SK-MEL-5 (cell line): ENCODE results near the gene MYEOV. TPM values are rescaled to one million over a fixed set of nuclear protein-coding genes. Genes with fewer than 3 reads are reported as not detected.

Experiments used
- DNase-seq: peaks from one replicate; pipeline ENCODE4 v3.0.0-alpha.2; 2016; ENCODE audit warnings: low read depth, low spot score
- in situ Hi-C: cut with HindIII; loops from 2 replicates; pipeline ENCODE4 v1.10.0; 2016; ENCODE audit warnings: low sequenced_read_pairs, high pct_unique_total_duplicates, low pct_unique_long_range_greater_than_20kb
- total RNA-seq: library from RNA; depleted of rRNA; stranded (reverse); fragments of >200 nt; shearing (Covaris generic); gene quantifications from 2 replicates; pipeline ENCODE4 v1.2.3, GENCODE V29; 2014

MYEOV gene
- total RNA-seq, 1 experiment from 2014 or later = not detected

DNA sequence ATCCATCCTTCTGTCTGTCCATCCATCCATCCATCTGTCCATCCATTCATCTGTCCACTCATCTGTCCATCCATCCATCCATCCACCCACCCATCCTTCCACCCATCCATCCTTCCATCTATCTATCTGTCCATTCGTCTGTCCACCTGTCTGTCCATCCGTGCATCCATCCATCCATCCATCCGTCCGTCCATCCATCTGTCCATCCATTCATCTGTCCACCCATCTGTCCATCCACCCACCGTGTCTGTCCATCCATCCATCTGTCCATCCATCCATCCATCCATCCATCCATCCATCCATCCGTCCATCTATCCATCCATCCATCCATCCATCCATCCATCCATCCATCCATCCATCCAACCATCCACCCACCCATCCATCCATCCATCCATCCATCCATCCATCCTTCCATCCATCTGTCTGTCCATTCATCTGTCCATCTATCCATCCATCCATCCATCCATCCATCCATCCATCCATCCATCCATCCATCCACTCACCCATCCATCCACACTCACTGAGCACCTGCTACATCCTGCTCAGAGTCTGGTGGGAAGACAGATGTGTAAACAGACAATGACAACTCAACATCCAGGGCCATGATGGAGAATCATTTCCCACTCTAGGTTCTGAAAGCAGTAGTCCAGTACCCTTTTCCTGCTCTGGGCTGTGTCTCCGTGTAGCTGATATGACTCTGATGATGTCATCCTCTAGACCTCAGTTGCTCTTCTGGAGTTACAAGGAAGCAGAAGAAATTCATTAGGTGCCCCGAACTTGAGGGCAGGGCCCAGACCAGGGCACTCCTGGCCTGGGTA is 30.8 kb upstream of the MYEOV start:
- in situ Hi-C loops = no loop called here
- no peak for DNase-seq

- in situ Hi-C loops = no loop called here
- no peak for DNase-seq
These were observed 30.3 kb upstream of the MYEOV start for GRCh38 chr11:69263736-69264052.

- no peak for DNase-seq
- in situ Hi-C loops = no loop called here
These were observed 29.5 kb upstream of the MYEOV start for GRCh38 chr11:69264486-69264885.

- in situ Hi-C loops = no loop called here
- DNase-seq = no peak
These were observed 28.7 kb upstream of the MYEOV start for GRCh38 chr11:69265210-69265609.

- DNase-seq = no peak
- in situ Hi-C loops = no loop called here
These were observed 27.9 kb upstream of the MYEOV start for GRCh38 chr11:69265911-69266510.

DNA sequence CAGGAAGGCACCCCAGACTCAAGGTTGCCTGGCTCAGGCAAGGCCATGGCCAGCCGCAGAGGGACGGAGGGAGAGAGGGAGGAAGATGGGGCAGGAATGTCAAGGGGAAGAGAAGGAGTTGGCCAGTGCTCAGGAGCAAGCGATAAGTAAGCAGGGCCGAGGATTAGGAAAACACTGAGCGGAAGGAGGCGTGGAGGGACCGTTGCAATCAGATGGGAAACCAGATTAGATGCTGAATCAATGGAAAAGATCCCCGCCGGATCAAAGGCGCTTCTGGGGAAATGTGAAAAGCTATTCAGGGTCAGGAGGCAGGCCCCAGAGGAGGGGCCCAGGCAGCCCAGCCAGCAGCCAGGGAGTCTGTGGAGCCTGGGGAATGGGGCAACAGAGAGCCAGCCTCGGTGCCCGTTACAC is 26.6 kb upstream of the MYEOV start:
- in situ Hi-C loops = no loop called here

DNA sequence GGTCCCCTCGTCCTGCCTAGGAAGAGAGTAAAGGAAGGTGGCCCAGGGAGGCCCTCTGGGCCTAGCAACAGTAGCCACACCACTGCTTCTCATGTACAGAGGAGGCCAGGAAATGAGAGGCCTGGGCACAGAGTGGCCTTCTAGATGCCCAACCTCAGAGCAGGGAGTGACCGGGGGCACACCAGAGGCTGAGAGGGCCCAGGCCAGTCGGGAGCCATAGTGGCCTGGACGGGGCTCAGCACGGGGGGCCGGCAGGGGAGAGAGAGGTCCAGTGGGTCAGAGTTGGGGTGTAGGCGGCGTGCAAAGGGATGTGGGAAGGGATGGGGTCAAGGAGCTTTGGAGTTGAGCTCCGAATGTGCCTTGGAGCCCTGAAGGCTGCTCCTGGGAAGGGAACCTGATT is 25.0 kb upstream of the MYEOV start:
- no peak for DNase-seq
- in situ Hi-C loops = no loop called here

More for the DNA sequence above, 26.6 kb upstream of the MYEOV start:
- DNase-seq = no peak

DNA sequence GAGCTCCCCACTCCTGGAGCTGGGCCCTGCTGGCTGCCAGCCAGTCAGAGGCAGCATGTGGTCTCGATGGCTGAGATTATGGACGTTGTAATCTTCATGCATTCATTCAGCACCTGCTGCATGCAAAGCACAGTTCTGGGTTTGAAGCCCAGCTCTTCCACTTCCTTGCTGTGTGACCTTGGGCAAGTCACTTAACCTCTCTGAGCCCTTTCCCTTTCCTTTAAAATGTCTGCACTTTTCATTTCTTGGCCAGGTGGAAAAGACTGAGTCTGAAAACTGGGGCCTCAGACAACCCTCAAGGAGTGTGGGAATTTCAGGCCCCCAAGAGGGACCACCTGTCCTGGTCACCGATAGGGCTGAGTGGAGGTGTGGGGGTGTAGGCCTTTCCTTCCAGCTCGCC is 24.6 kb upstream of the MYEOV start:
- DNase-seq = no peak
- in situ Hi-C loops = no loop called here

DNA sequence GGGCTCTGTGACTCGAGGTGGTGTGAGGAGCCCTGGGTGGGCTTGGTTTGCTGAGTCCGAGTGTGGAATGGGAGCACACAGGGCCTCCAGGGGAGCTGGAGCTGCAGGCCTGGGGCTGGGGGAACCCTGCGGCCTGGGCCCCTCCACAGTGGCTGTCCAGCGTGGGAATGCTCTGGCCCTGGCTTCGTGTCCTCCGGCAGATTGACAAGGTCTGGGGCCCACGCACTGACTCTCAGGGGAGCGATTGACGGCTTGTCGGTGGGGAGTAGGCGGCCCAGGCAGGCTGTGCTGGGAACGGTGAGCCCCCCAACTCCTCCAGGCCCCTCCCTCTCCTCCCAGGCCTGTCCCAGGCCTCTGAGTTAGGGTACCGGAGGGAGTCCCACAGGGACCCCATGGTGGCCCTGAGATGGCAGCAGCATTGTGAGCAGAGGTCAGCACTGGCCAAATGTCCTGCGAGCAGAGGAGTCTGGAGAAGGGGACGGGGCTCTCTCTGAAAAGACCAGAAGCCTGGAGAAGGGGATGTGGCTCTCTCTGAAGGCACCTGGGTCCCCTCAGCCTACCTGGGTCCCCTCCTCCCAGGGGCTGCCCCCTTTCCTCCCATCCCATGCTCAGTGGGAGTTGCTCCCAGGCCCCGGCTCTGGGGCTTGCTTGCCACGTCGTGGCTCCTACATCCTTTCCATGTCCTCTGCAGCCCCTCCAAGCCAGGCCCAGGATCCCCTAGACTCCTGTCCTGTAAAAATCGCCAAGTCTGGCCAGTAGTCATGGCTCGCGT is 23.8 kb upstream of the MYEOV start:
- in situ Hi-C loops = no loop called here
- DNase-seq = no peak

- no peak for DNase-seq
- in situ Hi-C loops = no loop called here
These were observed 23.0 kb upstream of the MYEOV start for GRCh38 chr11:69270941-69271340.

GRCh38 chr11:69272055-69272454 is 21.9 kb upstream of the MYEOV start:
- DNase-seq = no peak
- in situ Hi-C loops = no loop called here

DNA sequence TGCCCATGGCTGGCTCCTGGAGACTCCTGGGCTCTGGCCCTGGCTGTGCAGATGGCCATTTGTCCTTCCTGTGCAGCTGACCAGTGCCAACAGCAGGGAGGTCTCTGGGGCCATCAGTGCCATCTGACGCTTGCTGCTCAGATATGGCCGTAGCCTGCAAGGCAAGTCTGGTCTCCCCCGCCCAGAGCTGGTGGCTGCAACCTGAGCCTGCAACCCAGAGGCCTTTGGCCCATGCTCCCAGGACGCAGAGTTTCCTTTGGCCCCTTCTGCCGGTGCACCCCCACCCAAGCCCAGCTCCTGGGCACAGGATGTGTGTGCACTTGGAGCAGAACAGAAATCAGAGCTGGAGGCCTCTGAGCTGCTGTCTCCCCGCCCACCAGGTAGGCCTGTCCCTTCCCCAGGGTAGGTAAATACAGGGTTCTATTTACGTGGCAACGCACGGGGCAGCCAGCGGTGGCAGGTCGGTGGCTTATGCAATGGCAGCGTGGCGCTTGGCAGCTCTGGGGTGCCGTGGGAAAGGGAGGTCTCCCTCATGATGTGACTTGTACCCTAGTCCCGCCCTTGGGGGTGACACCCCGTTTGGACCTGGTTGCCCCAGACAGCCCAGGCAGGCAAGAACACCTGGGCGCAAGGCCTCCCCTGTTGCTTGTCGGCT is 21.0 kb upstream of the MYEOV start:
- in situ Hi-C loops = no loop called here
- DNase-seq = no peak

- in situ Hi-C loops = no loop called here
- no peak for DNase-seq
These were observed 20.4 kb upstream of the MYEOV start for GRCh38 chr11:69273571-69273970.

- in situ Hi-C loops = no loop called here
- no peak for DNase-seq
These were observed 19.4 kb upstream of the MYEOV start for GRCh38 chr11:69274531-69275016.

- no peak for DNase-seq
- in situ Hi-C loops = no loop called here
These were observed 18.8 kb upstream of the MYEOV start for GRCh38 chr11:69275178-69275577.

GRCh38 chr11:69276165-69276564 is 17.8 kb upstream of the MYEOV start:
- in situ Hi-C loops = no loop called here
- no peak for DNase-seq

GRCh38 chr11:69277074-69277809 is 16.7 kb upstream of the MYEOV start:
- no peak for DNase-seq
- in situ Hi-C loops = no loop called here
